ENCODE measurements around the gene FHIP1A.

FHIP1A gene

GRCh38 chr4:151418385-151418784 lies 9.4 kb downstream of the FHIP1A start:
- DNase-seq, result no peak

- no peak for DNase-seq
These were observed 9.9 kb downstream of the FHIP1A start for GRCh38 chr4:151418856-151419255.

- no peak for DNase-seq
These were observed 11.4 kb downstream of the FHIP1A start for GRCh38 chr4:151420250-151420807.

GRCh38 chr4:151422854-151423253 lies 13.9 kb downstream of the FHIP1A start:
- DNase-seq, result no peak

GRCh38 chr4:151426513-151426912 lies 17.5 kb downstream of the FHIP1A start:
- DNase-seq, result no peak

- DNase-seq, result no peak
These were observed 18.3 kb downstream of the FHIP1A start for GRCh38 chr4:151427266-151427665.

GRCh38 chr4:151428346-151428745 lies 19.4 kb downstream of the FHIP1A start:
- no peak for DNase-seq

- DNase-seq, result no peak
These were observed 21.1 kb downstream of the FHIP1A start for GRCh38 chr4:151429957-151430570.

GRCh38 chr4:151430740-151431457 lies 21.9 kb downstream of the FHIP1A start:
- DNase-seq, result no peak

- no peak for DNase-seq
These were observed 22.8 kb downstream of the FHIP1A start for GRCh38 chr4:151431728-151432127.

- DNase-seq, result no peak
These were observed 23.7 kb downstream of the FHIP1A start for GRCh38 chr4:151432654-151433053.

- no peak for DNase-seq
These were observed 25.3 kb downstream of the FHIP1A start for GRCh38 chr4:151434183-151434860.

- no peak for DNase-seq
These were observed 27.1 kb downstream of the FHIP1A start for GRCh38 chr4:151436093-151436518.

GRCh38 chr4:151437505-151437904 lies 28.5 kb downstream of the FHIP1A start:
- DNase-seq, result no peak

GRCh38 chr4:151438154-151438553 lies 29.2 kb downstream of the FHIP1A start:
- no peak for DNase-seq

GRCh38 chr4:151439320-151439719 lies 30.3 kb downstream of the FHIP1A start:
- no peak for DNase-seq

- no peak for DNase-seq
These were observed 33.0 kb downstream of the FHIP1A start for GRCh38 chr4:151442002-151442401.

- DNase-seq, result no peak
These were observed 34.3 kb downstream of the FHIP1A start for GRCh38 chr4:151443247-151443646.

- no peak for DNase-seq
These were observed 34.8 kb downstream of the FHIP1A start for GRCh38 chr4:151443752-151444151.

GRCh38 chr4:151446208-151446607 lies 37.2 kb downstream of the FHIP1A start:
- no peak for DNase-seq

GRCh38 chr4:151454513-151454912 lies 45.5 kb downstream of the FHIP1A start:
- no peak for DNase-seq

GRCh38 chr4:151455212-151455611 lies 46.2 kb downstream of the FHIP1A start:
- no peak for DNase-seq

GRCh38 chr4:151458148-151458547 lies 49.2 kb downstream of the FHIP1A start:
- DNase-seq, result no peak

Measured in COR-L47 (cell line).